Progenitor cell of endocrine pancreas (in vitro differentiated cells): ENCODE data around the gene CCL3. TPM values are rescaled to one million over a fixed set of nuclear protein-coding genes. Genes with fewer than 3 reads are reported as not detected.
"Not testable (repeated sequence)": the region's sequence is repeated elsewhere in the genome, so short reads cannot be mapped to it uniquely, and the experiment has no call there.

Source experiments
- DNase-seq: peaks from one replicate; pipeline ENCODE4 v3.0.0; 2021; ENCODE audit warnings: low spot score; ENCODE audit not compliant: unreplicated experiment
- H3K27ac Mint-ChIP-seq: 2 replicates; pipeline ENCODE4 v1.8.0; 2021; ENCODE audit warnings: mild to moderate bottlenecking, moderate library complexity, mixed read lengths
- H3K27me3 Mint-ChIP-seq: 2 replicates; pipeline ENCODE4 v1.8.0; 2021; ENCODE audit warnings: mixed read lengths
- H3K36me3 Mint-ChIP-seq: 2 replicates; pipeline ENCODE4 v1.8.0; 2022; ENCODE audit warnings: mixed read lengths; ENCODE audit not compliant: insufficient read depth
- H3K4me1 Mint-ChIP-seq: 2 replicates; pipeline ENCODE4 v1.8.0; 2021; ENCODE audit warnings: low read depth, mixed read lengths
- H3K4me3 Mint-ChIP-seq: 2 replicates; pipeline ENCODE4 v1.8.0; 2021; ENCODE audit warnings: low read depth, mild to moderate bottlenecking, moderate library complexity, mixed read lengths
- H3K9me3 Mint-ChIP-seq: 2 replicates; pipeline ENCODE4 v1.8.0; 2021; ENCODE audit warnings: low read depth, mixed read lengths
- total RNA-seq: library from RNA; stranded (reverse); gene quantifications from 2 replicates; pipeline ENCODE4 v1.2.1, GENCODE V29; 2021
- TF ChIP-seq, protein P1 (sequence below): fragments of 200-600 bp; sonication (generic); IDR thresholded peaks from one replicate; pipeline ENCODE4 v1.5.0; 2021; ENCODE audit warnings: antibody characterized with exemption, mild to moderate bottlenecking; ENCODE audit not compliant: unreplicated experiment

Gene CCL3
- total RNA-seq, 1 donor from 2014 or later = not detected

DNA sequence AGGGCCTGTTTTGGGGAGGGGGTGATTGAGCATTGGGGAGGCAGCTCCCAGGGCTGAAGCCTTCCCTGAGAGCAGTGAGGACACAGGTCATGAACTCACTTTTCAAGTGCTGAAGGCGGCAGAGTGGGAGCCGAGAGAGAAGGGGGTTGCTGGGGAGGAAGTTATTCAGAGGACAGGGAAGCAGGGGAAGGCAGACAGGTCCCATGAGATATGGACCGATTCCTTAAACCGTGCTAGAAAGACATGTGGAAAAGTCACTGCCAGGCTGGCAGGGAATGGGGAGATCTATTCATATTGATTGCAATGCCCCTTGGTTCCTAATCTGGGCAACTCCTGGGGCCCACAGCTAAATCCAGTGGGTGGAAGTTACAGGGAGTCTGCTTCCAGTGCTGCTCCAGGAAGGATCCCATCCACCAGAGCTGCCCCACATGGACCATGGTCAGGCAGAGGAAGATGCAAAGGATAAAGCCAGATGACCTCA, 14.8 kb upstream of the CCL3 start:
- Mint-ChIP-seq H3K4me1 (peaks cover 2% of the 10 kb centered on the region), H3K27ac (no peak overlapping the region), H3K9me3 (no peaks in the 10 kb centered on the region), H3K27me3 (peaks cover 23% of the 10 kb centered on the region), H3K4me3 (no peak overlapping the region), H3K36me3 (no peaks in the 10 kb centered on the region)
- TF ChIP-seq, protein P1, sequence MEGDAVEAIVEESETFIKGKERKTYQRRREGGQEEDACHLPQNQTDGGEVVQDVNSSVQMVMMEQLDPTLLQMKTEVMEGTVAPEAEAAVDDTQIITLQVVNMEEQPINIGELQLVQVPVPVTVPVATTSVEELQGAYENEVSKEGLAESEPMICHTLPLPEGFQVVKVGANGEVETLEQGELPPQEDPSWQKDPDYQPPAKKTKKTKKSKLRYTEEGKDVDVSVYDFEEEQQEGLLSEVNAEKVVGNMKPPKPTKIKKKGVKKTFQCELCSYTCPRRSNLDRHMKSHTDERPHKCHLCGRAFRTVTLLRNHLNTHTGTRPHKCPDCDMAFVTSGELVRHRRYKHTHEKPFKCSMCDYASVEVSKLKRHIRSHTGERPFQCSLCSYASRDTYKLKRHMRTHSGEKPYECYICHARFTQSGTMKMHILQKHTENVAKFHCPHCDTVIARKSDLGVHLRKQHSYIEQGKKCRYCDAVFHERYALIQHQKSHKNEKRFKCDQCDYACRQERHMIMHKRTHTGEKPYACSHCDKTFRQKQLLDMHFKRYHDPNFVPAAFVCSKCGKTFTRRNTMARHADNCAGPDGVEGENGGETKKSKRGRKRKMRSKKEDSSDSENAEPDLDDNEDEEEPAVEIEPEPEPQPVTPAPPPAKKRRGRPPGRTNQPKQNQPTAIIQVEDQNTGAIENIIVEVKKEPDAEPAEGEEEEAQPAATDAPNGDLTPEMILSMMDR = no peak
- no peak for DNase-seq

DNA sequence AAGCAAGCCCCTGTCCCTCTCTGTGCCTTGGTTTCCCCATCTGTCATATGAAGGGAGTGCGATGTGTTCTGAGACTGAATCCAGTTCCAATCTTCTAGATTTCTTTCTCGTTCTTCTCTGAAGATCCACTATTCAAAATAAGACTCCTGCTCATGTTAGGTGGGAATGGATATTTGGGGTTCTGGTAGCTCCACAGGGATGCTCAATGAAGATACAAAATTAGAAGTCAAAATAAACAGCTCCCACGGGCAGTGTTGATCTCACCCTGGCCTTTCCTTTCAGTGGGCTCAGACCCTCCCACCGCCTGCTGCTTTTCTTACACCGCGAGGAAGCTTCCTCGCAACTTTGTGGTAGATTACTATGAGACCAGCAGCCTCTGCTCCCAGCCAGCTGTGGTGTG, 14.3 kb upstream of the CCL3 start:
- not testable (repeated sequence) for H3K36me3 Mint-ChIP-seq

DNA sequence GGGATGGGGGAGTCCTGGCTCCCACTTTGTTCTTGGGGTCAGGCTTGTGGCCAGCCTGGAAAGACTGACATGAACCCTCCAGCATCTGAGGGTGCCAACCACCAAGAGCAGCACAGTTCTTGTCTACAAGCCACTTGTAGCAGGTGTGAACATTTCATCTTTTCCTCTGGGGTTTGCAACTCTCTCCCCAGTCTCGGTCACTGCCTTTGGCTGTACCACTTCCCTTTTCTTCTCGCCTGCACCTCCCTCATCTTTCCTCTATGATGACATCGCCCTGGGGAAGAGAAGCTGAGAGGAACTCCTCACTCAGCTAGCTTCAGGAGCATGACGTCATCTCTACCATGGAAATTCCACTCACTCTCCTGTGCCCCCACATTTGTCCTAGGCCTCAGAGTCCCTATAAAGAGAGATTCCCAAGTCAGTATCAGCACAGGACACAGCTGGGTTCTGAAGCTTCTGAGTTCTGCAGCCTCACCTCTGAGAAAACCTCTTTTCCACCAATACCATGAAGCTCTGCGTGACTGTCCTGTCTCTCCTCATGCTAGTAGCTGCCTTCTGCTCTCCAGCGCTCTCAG, 13.5 kb upstream of the CCL3 start, which contains the start of gene CCL4:
CCL4 (plus strand) TSS at position 427 of the 575 bp plus-strand sequence; CDS start at position 506, 79 bp downstream.
- peaks cover 23% of the 10 kb centered on the region for H3K27me3 Mint-ChIP-seq
- DNase-seq, H3K36me3 Mint-ChIP-seq, H3K4me1 Mint-ChIP-seq, H3K9me3 Mint-ChIP-seq, H3K4me3 Mint-ChIP-seq, H3K27ac Mint-ChIP-seq: not testable (repeated sequence)

More for the DNA sequence above, 14.3 kb upstream of the CCL3 start:
- peaks cover 23% of the 10 kb centered on the region for H3K27me3 Mint-ChIP-seq
- not testable (repeated sequence) for H3K27ac Mint-ChIP-seq, DNase-seq, H3K4me1 Mint-ChIP-seq, H3K9me3 Mint-ChIP-seq, H3K4me3 Mint-ChIP-seq

DNA sequence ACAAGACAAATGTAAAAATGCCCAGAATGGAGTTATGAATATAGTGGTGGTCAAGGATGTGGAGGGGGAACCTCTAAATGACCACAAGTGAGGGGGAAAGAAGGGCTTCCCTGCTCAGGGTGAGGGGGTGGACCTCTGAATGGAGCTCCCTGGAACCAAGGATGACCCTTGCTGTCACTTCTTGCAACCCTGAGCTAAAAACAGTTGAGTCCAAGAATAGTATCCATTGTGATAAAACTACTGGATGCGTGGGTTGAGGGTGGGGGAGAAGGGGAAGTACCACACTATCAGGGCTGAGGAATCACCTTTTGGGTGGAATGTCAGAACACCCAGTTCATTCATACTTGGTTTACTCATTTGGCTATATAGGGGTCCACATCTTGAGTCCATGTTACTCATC, 9.1 kb upstream of the CCL3 start:
- not testable (repeated sequence) for DNase-seq, H3K4me3 Mint-ChIP-seq

DNA sequence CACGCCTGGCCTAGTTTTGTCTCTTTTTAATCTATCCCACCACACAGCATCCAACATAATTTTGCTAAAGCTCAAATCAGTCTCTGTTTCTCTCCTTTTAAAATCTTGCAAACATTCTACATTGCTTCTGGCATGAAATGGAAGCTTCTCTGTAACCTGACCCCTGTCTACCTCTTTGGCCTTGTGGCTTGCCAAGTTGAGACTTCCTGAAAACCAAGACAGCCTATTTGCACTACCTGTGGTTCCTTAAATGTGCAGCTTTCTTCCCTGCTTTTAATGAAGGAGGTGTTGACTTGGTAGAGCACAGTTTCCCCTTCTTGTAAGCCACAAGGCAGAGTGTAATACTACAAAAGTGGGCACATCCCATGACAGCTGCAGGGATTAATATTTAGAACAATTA, 6.0 kb upstream of the CCL3 start:
- H3K4me3 Mint-ChIP-seq = no peak overlapping the region
- H3K36me3 Mint-ChIP-seq = no peaks in the 10 kb centered on the region
- H3K9me3 Mint-ChIP-seq = no peaks in the 10 kb centered on the region
- no peak for DNase-seq
- H3K4me1 Mint-ChIP-seq = no peaks in the 10 kb centered on the region
- peaks cover 6% of the 10 kb centered on the region for H3K27me3 Mint-ChIP-seq
- TF ChIP-seq, protein P1 = no peak
- H3K27ac Mint-ChIP-seq = no peak overlapping the region

More for the DNA sequence above, 9.1 kb upstream of the CCL3 start:
- not testable (repeated sequence) for H3K36me3 Mint-ChIP-seq, H3K27me3 Mint-ChIP-seq, H3K27ac Mint-ChIP-seq, H3K9me3 Mint-ChIP-seq, H3K4me1 Mint-ChIP-seq

DNA sequence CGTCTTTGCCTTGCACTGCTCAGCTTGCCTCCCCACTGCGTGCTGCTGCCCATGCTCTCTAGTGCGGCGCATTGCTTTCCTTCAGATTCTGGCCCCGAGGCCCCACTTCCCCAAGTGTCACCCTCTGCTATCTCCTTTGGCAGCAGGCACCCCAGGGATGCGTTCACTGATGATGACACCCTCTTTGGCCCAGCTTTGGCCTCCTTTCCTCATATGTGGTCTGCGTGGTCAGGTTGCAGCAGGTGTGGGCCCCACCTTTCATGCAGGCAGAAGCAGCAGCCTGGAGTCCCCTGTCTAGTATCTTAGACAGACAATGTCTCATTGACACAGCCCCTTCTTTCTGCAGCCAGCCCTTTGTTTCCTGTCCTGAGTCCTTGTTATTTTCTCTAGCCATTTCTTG, 4.8 kb upstream of the CCL3 start:
- no peaks in the 10 kb centered on the region for H3K9me3 Mint-ChIP-seq
- TF ChIP-seq, protein P1 = no peak
- no peak overlapping the region for H3K27ac Mint-ChIP-seq
- peaks cover 2% of the 10 kb centered on the region for H3K4me1 Mint-ChIP-seq
- H3K4me3 Mint-ChIP-seq = no peak overlapping the region
- no peak for DNase-seq
- peaks cover 5% of the 10 kb centered on the region for H3K27me3 Mint-ChIP-seq
- H3K36me3 Mint-ChIP-seq = no peaks in the 10 kb centered on the region

DNA sequence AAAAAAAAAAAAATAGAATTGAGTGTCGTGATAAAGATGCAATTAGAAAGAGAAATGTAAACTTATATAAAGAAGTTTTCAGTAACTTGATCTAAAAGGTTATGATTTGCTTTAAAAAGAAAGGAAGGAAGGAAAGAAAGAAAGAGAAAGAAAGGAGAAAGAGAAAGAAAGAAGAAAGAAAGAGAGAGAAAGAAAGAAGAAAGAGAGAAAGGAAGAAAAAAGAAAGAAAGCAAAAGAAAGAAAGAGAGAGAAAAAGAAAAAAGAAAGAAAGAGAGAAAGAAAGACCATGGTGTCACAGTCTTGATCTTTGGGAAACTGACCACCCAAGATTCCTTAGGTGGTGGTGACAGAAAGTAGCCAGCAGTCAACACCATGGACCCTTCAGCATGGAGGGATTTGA, 4.3 kb upstream of the CCL3 start:
- H3K9me3 Mint-ChIP-seq = no peaks in the 10 kb centered on the region
- TF ChIP-seq, protein P1 = no peak
- no peak for DNase-seq
- peaks cover 6% of the 10 kb centered on the region for H3K27me3 Mint-ChIP-seq
- no peak overlapping the region for H3K4me3 Mint-ChIP-seq
- peaks cover 2% of the 10 kb centered on the region for H3K4me1 Mint-ChIP-seq
- no peaks in the 10 kb centered on the region for H3K36me3 Mint-ChIP-seq
- H3K27ac Mint-ChIP-seq = no peak overlapping the region

DNA sequence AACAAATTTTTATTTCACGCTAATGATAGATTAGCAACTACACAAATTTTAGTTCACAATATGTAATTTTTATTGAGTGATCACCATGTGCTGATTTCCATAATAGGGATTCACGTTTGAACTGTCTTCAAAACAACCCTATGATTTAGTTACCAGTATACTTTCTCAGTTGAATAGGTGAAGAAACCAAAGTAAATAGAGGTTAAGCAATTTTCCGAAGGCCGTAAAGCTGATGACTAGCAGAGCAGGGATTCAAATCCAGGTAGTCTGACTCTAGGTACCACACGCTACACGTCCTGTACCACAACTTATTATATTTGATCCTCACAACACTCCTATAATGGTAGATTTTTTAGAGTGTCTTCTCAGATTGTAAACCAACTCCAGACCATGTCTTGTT, 2.8 kb upstream of the CCL3 start:
- not testable (repeated sequence) for H3K36me3 Mint-ChIP-seq, H3K27me3 Mint-ChIP-seq, H3K27ac Mint-ChIP-seq, H3K4me1 Mint-ChIP-seq, DNase-seq, H3K9me3 Mint-ChIP-seq, H3K4me3 Mint-ChIP-seq
